OCI-LY3 (cell line): ENCODE data around the gene TMEM63B.

Source experiments
- H2AFZ ChIP-seq: fragments of 200-600, 300-600 bp; shearing (Covaris generic); 2 replicates; pipeline ENCODE4 v1.6.0; 2014; ENCODE audit warnings: antibody characterized with exemption, low read depth, low read length
- H3K27ac ChIP-seq: fragments of 200-600, 300-600 bp; sonication (generic); 2 replicates; pipeline ENCODE4 v1.5.1; 2014; ENCODE audit warnings: mild to moderate bottlenecking, low read length, moderate library complexity, mixed read lengths
- H3K27me3 ChIP-seq: fragments of 200-600, 300-600 bp; sonication (generic); 2 replicates; pipeline ENCODE4 v1.6.1; 2014; ENCODE audit warnings: low read depth, low read length, mixed read lengths
- H3K36me3 ChIP-seq: fragments of 200-600, 300-600 bp; sonication (generic); replicated peaks from 2 replicates; pipeline ENCODE3; 2014; ENCODE audit warnings: low read depth, low read length, mixed read lengths
- H3K4me1 ChIP-seq: fragments of 300-600, 200-600 bp; sonication (generic); 2 replicates; pipeline ENCODE4 v1.6.1; 2014; ENCODE audit warnings: low read length, mixed read lengths
- H3K4me2 ChIP-seq: fragments of 200-600, 300-600 bp; sonication (generic); 2 replicates; pipeline ENCODE4 v1.6.1; 2014; ENCODE audit warnings: low read length, mixed read lengths
- H3K4me3 ChIP-seq: fragments of 300-600, 200-600 bp; sonication (generic); 2 replicates; pipeline ENCODE4 v1.5.1; 2014; ENCODE audit warnings: antibody characterized with exemption, mild to moderate bottlenecking, low read length, moderate library complexity
- H3K79me2 ChIP-seq: fragments of 300-600, 200-600 bp; shearing (Covaris generic); 2 replicates; pipeline ENCODE4 v1.6.1; 2014; ENCODE audit warnings: mild to moderate bottlenecking, low read length, mixed read lengths
- H3K9ac ChIP-seq: fragments of 300-600, 200-600 bp; shearing (Covaris generic); 2 replicates; pipeline ENCODE4 v1.6.0; 2014; ENCODE audit warnings: mild to moderate bottlenecking, low read length, moderate library complexity
- H3K9me3 ChIP-seq: fragments of 200-600, 300-600 bp; shearing (Covaris generic); 2 replicates; pipeline ENCODE4 v1.6.1; 2014; ENCODE audit warnings: low read length, mixed read lengths; ENCODE audit not compliant: insufficient read depth
- H4K20me1 ChIP-seq: fragments of 200-600, 300-600 bp; sonication (generic); 2 replicates; pipeline ENCODE4 v1.6.1; 2016; ENCODE audit warnings: low read length, mixed read lengths; ENCODE audit not compliant: insufficient read depth
- EZH2phosphoT487 ChIP-seq: fragments of 200-600 bp; shearing (Covaris generic); IDR thresholded peaks from 2 replicates; pipeline ENCODE4 v1.6.1; 2018; ENCODE audit warnings: antibody characterized with exemption, mixed run types, low read depth
- TF ChIP-seq, protein P1 (sequence below): fragments of 200-600, 300-600 bp; sonication (generic); IDR thresholded peaks from 2 replicates; pipeline ENCODE4 v1.5.1; 2014; ENCODE audit warnings: antibody characterized with exemption, low read length, low read depth

TMEM63B gene

DNA sequence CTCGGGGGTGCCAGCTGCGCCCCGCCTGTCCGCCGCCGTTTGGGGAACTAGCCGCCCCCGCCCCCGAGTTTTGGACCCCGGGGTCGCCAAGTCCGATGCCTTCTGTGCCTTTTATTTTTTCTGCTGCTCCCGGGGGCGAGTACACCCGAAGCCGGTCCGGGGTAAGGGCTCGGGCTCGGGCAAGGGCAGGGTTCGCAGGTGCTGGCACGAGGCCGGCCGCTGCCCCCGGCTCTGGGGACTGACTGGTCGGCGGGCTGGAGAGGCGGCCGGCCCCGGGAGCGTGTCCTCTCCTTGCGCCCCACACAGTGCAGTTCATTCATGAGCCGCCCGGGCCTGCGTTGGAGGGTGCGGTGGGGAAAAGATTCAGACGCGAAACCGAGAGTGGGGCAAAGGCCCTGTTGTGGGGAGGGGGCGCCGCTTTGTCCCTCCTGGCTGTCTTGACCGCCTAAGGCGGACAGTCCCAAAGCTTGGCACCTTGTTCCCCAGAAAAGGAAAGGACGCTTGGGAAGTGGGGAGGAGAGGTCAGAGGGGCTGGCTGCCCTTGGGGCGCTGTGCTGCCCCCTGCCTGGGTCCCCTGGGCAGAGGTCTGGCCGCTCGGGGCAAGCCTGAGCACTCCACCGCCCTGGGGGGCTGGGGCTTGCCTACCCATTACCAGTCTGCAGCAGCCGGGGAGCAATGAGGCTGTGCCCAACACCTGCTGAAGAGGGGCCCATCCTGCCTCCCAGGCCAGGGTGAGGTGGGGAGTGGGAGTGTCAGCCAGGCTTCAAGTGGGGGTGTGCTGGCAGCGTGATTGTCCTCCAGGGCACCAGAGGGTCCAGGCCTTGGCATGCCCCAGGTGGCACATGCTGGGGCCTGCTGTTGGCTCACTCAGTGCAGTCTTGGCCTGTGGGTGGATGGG lies 915 bp downstream of the TMEM63B start:
- peak overlapping the region; percentile 86 for H2AFZ ChIP-seq
- no peaks in the 10 kb centered on the region for H3K27me3 ChIP-seq
- peaks cover 37% of the 10 kb centered on the region for H3K4me1 ChIP-seq
- peak overlapping the region; percentile 84 for H3K9ac ChIP-seq
- TF ChIP-seq EZH2phosphoT487 = no peak
- TF ChIP-seq, protein P1, sequence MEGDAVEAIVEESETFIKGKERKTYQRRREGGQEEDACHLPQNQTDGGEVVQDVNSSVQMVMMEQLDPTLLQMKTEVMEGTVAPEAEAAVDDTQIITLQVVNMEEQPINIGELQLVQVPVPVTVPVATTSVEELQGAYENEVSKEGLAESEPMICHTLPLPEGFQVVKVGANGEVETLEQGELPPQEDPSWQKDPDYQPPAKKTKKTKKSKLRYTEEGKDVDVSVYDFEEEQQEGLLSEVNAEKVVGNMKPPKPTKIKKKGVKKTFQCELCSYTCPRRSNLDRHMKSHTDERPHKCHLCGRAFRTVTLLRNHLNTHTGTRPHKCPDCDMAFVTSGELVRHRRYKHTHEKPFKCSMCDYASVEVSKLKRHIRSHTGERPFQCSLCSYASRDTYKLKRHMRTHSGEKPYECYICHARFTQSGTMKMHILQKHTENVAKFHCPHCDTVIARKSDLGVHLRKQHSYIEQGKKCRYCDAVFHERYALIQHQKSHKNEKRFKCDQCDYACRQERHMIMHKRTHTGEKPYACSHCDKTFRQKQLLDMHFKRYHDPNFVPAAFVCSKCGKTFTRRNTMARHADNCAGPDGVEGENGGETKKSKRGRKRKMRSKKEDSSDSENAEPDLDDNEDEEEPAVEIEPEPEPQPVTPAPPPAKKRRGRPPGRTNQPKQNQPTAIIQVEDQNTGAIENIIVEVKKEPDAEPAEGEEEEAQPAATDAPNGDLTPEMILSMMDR = peak; percentile 32
- peaks cover 52% of the 10 kb centered on the region for H3K79me2 ChIP-seq
- peaks cover 33% of the 10 kb centered on the region for H4K20me1 ChIP-seq
- H3K4me2 ChIP-seq = peak overlapping the region; percentile 91
- peaks cover 24% of the 10 kb centered on the region for H3K36me3 ChIP-seq
- peak overlapping the region; percentile 91 for H3K4me3 ChIP-seq
- H3K9me3 ChIP-seq = no peaks in the 10 kb centered on the region
- H3K27ac ChIP-seq = no peak overlapping the region; the same call in 1 of the 2 replicates

DNA sequence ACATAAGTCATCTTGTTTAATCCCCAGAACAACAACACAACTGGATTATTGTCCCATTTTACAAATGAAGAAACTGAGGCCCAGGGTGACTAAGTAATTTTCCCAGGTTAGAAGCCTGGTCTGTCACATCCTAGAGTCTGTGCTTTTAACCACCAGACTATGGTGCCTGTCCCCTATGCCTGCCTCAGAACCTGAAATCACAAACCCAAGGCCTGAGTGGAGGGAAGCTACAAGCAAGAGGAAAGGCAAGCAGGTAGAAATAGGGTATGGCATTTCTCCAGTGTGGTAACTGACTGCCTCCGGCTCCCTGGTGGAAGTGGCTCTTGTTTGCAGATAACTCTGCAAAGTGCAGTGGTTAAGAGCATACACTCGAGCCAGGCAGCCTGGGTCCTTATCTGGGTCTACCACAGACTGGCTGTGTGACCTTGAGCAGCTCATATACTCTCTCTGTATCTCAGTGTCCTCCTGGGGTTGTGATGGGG lies 2.5 kb downstream of the TMEM63B start:
- no peak overlapping the region for H3K27ac ChIP-seq
- peaks cover 8% of the 10 kb centered on the region for H3K36me3 ChIP-seq
- H2AFZ ChIP-seq = no peak overlapping the region
- H3K4me1 ChIP-seq = peaks cover 27% of the 10 kb centered on the region
- H3K4me3 ChIP-seq = no peak overlapping the region
- peaks cover 36% of the 10 kb centered on the region for H3K79me2 ChIP-seq
- no peaks in the 10 kb centered on the region for H3K9me3 ChIP-seq
- H3K27me3 ChIP-seq = no peaks in the 10 kb centered on the region
- no peak overlapping the region for H3K4me2 ChIP-seq
- no peak overlapping the region for H3K9ac ChIP-seq
- no peak for TF ChIP-seq EZH2phosphoT487
- TF ChIP-seq, protein P1 = no peak
- peaks cover 17% of the 10 kb centered on the region for H4K20me1 ChIP-seq

DNA sequence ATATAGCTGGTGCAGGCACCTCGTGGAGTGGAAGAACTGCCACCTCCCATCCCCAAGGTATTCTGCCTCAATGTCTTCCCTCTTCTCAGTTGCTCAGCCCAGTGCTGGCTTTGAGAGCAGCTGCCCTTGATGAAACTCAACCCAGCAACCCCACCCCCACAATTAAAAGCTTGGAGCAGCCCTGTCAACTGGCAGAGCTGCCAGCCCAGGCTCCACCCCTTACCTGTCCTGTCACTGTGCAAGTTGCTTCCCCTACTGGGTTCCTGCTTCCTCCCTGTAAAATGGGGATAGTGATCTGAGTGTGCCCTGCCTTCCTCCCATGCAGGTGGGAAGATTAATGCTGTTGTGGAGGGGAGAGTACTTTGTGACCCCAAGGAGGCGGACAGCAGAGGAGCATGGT lies 4.5 kb downstream of the TMEM63B start:
- peaks cover 3% of the 10 kb centered on the region for H3K36me3 ChIP-seq
- no peak overlapping the region for H3K4me2 ChIP-seq
- H3K9ac ChIP-seq = no peak overlapping the region
- H3K79me2 ChIP-seq = peaks cover 16% of the 10 kb centered on the region
- peaks cover 12% of the 10 kb centered on the region for H3K4me1 ChIP-seq
- H3K27me3 ChIP-seq = no peaks in the 10 kb centered on the region
- H2AFZ ChIP-seq = no peak overlapping the region
- no peaks in the 10 kb centered on the region for H4K20me1 ChIP-seq
- H3K9me3 ChIP-seq = no peaks in the 10 kb centered on the region
- no peak overlapping the region for H3K27ac ChIP-seq
- H3K4me3 ChIP-seq = no peak overlapping the region
- TF ChIP-seq, protein P1 = no peak
- no peak for TF ChIP-seq EZH2phosphoT487

DNA sequence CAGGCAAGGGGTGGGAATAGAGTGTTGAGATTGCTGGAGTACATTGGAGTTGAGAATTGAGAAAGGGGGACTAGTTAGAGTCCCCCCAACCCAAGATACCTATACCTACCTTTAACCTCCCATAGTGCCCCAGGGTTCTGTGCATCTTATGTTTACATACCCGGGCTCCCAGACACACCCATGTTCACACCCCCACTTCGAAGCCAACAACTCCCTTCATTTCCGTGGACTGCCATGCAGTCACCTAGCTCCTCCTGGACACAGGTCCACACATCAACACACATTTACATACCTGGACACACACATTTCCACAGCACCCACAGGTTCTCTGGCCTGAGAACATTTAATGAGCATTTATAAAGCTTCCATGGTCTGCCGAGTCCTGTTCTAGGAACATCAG lies 5.1 kb downstream of the TMEM63B start:
- Histone ChIP-seq H3K27ac (no peak overlapping the region), H2AFZ (no peak overlapping the region), H3K9ac (no peak overlapping the region), H3K4me3 (no peak overlapping the region), H3K9me3 (no peaks in the 10 kb centered on the region), H3K4me1 (peaks cover 12% of the 10 kb centered on the region), H3K36me3 (peaks cover 9% of the 10 kb centered on the region), H3K4me2 (no peak overlapping the region), H3K27me3 (no peaks in the 10 kb centered on the region), H3K79me2 (peaks cover 13% of the 10 kb centered on the region; the same call in 1 of the 2 replicates), H4K20me1 (no peaks in the 10 kb centered on the region)
- no peak for TF ChIP-seq EZH2phosphoT487
- TF ChIP-seq, protein P1 = no peak
